Kidney (tissue), 14 donors: ENCODE results near the gene TLN1. TPM values are rescaled to one million over a fixed set of nuclear protein-coding genes. Genes with fewer than 3 reads are reported as not detected.

Experiments used
- DNase-seq, 5 donors: peaks; one replicate each; pipeline ENCODE4 v3.0.0-alpha.2; 2013 to 2020
- FAIRE-seq: peaks from 2 replicates; lab custom pipeline; 2012; peaks lifted over from hg19 to GRCh38; lab: Jason Lieb, UNC
- H3K27ac ChIP-seq, 2 donors: one replicate each; pipeline ENCODE4 v1.7.0; 2013; ENCODE audit warnings: low read depth in 2 of 2, low read length in 2 of 2, inconsistent platforms in 1 of 2
- H3K27me3 ChIP-seq: one replicate; pipeline ENCODE4 v1.7.1; 2013; ENCODE audit warnings: low read length, inconsistent platforms; ENCODE audit not compliant: control insufficient read depth, insufficient read depth
- H3K36me3 ChIP-seq, 3 donors: one replicate each; pipeline versions ENCODE4 v1.7.0 to v1.7.1; 2013; ENCODE audit warnings: low read length in 3 of 3, control low read depth in 1 of 3, inconsistent platforms in 1 of 3; ENCODE audit not compliant: insufficient read depth in 3 of 3, control insufficient read depth in 2 of 3
- H3K4me1 ChIP-seq, 3 donors: one replicate each; pipeline versions ENCODE4 v1.7.0 to v1.7.1; 2013; ENCODE audit warnings: low read length in 3 of 3, inconsistent platforms in 1 of 3, low read depth in 1 of 3; ENCODE audit not compliant: control insufficient read depth in 2 of 3, insufficient read depth in 2 of 3
- H3K4me3 ChIP-seq, 3 donors: one replicate each; pipeline versions ENCODE4 v1.7.0 to v1.8.1; 2013; ENCODE audit warnings: low read length in 3 of 3, control low read depth in 1 of 3, inconsistent platforms in 1 of 3
- H3K9ac ChIP-seq, 3 donors: one replicate each; pipeline versions ENCODE4 v1.7.0 to v1.7.1; 2013; ENCODE audit warnings: low read length in 3 of 3, control low read depth in 1 of 3, inconsistent platforms in 1 of 3
- H3K9me3 ChIP-seq, 3 donors: one replicate each; pipeline versions ENCODE4 v1.7.0 to v1.7.1; 2013; ENCODE audit warnings: low read length in 3 of 3, control low read depth in 1 of 3, inconsistent platforms in 1 of 3; ENCODE audit not compliant: control insufficient read depth in 2 of 3, insufficient read depth in 1 of 3
- intact Hi-C: fragments of 100-400 bp; cut with DNase I; formaldehyde crosslinking; loops from one replicate; pipeline ENCODE4 v1.11.1; 2022
- polyA plus RNA-seq: library from polyadenylated mRNA; stranded (reverse); fragments of 350-450 nt; fragmentation: Illumina TruSeq; extraction: RNeasy Lipid Tissue Mini Kit (QIAGEN cat#74804); gene quantifications from one replicate; pipeline ENCODE4 v1.2.3, GENCODE V29; 2014; ENCODE audit warnings: low read depth, low replicate concordance; ENCODE audit not compliant: insufficient read depth
- total RNA-seq: library from RNA; stranded (reverse); fragmentation: NEBNext Ultra II Directional; extraction: Animal tissue kit (Norgen Biotek cat#: 25700); gene quantifications from one replicate; pipeline ENCODE4 v1.2.1, GENCODE V29; 2021
- TF ChIP-seq, protein P1 (sequence below): IDR thresholded peaks from 3 replicates; pipeline ENCODE4 v1.5.1; 2012; ENCODE audit warnings: mild to moderate bottlenecking, moderate library complexity, borderline replicate concordance; ENCODE audit not compliant: insufficient read depth; ENCODE audit errors: extremely low read depth
- donor health status: control.
- donor health status: control.
- donor health status: control.
- donor health status: control.
- donor health status: control.
- donor health status: DM: yes; HTN: yes; CAD: no.
- donor health status: Normal renal cell carcinoma (clear cell type).

The TLN1 gene
- total and polyA plus RNA-seq, 2 donors from 2014 or later = 71.7 to 376 TPM

GRCh38 chr9:35675204-35675603 is 56.8 kb downstream of the TLN1 start:
- no peaks in the 10 kb centered on the region for H3K27me3 ChIP-seq
- peak overlapping the region in 2 of 3 donors; percentile 16 to 53 for H3K4me3 ChIP-seq
- no peak overlapping the region for H3K27ac ChIP-seq
- no peak overlapping the region for H3K9ac ChIP-seq
- FAIRE-seq (no peak), DNase-seq (peak in 2 of 5 donors; percentile 27)
- H3K4me1 ChIP-seq = peaks cover 0 to 3% (median 0%) of the 10 kb centered on the region in 3 donors
- H3K9me3 ChIP-seq = no peaks in the 10 kb centered on the region
- H3K36me3 ChIP-seq = no peaks in the 10 kb centered on the region
- intact Hi-C loops = no loop called here
- TF ChIP-seq, protein P1, sequence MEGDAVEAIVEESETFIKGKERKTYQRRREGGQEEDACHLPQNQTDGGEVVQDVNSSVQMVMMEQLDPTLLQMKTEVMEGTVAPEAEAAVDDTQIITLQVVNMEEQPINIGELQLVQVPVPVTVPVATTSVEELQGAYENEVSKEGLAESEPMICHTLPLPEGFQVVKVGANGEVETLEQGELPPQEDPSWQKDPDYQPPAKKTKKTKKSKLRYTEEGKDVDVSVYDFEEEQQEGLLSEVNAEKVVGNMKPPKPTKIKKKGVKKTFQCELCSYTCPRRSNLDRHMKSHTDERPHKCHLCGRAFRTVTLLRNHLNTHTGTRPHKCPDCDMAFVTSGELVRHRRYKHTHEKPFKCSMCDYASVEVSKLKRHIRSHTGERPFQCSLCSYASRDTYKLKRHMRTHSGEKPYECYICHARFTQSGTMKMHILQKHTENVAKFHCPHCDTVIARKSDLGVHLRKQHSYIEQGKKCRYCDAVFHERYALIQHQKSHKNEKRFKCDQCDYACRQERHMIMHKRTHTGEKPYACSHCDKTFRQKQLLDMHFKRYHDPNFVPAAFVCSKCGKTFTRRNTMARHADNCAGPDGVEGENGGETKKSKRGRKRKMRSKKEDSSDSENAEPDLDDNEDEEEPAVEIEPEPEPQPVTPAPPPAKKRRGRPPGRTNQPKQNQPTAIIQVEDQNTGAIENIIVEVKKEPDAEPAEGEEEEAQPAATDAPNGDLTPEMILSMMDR = no peak

- TF ChIP-seq, protein P1 = no peak
- H3K36me3 ChIP-seq = no peaks in the 10 kb centered on the region
- no peak overlapping the region for H3K9ac ChIP-seq
- H3K27me3 ChIP-seq = no peaks in the 10 kb centered on the region
- H3K4me1 ChIP-seq = peaks cover 0 to 4% (median 3%) of the 10 kb centered on the region in 3 donors
- FAIRE-seq = no peak
- H3K27ac ChIP-seq = no peak overlapping the region
- intact Hi-C loops = no loop called here
- no peak overlapping the region for H3K4me3 ChIP-seq
- no peak for DNase-seq
- H3K9me3 ChIP-seq = no peaks in the 10 kb centered on the region
Measured at GRCh38 chr9:35674025-35674361, 58.0 kb downstream of the TLN1 start.

DNA sequence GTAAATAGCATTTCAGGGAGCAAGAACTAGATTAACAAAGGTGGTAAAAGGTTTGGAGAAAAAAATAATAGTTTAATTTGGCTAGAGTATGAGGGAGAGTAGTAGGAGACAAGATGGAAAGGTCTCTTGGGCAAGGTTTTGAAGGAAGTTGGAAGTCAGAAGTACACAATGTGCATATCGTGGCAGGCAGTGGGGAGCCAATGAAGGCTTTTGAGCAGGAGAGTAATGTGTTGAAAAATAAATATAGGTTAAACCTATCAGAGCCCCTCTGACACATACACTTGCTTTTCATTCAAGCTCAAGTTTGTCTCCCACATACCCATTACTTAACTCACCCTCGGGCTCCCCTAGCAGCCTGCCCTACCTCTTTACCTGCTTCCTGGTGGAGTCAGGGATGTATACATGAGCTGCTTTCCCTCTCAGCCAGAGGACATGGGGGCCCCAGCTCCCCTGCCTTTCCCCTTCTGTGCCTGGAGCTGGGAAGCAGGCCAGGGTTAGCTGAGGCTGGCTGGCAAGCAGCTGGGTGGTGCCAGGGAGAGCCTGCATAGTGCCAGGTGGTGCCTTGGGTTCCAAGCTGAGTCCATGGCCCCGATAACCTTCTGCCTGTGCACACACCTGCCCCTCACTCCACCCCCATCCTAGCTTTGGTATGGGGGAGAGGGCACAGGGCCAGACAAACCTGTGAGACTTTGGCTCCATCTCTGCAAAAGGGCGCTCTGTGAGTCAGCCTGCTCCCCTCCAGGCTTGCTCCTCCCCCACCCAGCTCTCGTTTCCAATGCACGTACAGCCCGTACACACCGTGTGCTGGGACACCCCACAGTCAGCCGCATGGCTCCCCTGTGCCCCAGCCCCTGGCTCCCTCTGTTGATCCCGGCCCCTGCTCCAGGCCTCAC is 58.6 kb downstream of the TLN1 start, which contains the start of gene CA9:
Gene CA9 (plus strand): TSS at position 797 of the 893 bp plus-strand sequence. CDS start 32 bp downstream, at position 829.
- Histone ChIP-seq H3K27me3 (no peaks in the 10 kb centered on the region), H3K9ac (no peak within 1 kb of the TSS), H3K36me3 (no peaks in the 10 kb centered on the region), H3K4me1 (peaks cover 0 to 9% (median 7%) of the 10 kb centered on the region in 3 donors), H3K9me3 (no peaks in the 10 kb centered on the region), H3K4me3 (no peak within 1 kb of the TSS), H3K27ac (no peak within 1 kb of the TSS)
- FAIRE-seq (no peak), DNase-seq (peak in 1 of 5 donors; percentile 62)
- intact Hi-C loops = no loop called here
- TF ChIP-seq, protein P1 = no peak
